ENCODE measurements around the gene CD83. TPM values are rescaled to one million over a fixed set of nuclear protein-coding genes. Genes with fewer than 3 reads are reported as not detected.

Gene CD83
- total RNA-seq, 1 donor: 0.86 TPM

- no peak for TF ChIP-seq CTCF (IDR thresholded peaks at IDR 0.05; ENCODE audit: insufficient read depth, low read depth, low read length)
- peak; percentile 12 for DNase-seq (ENCODE audit: low read depth)
- H3K4me3 ChIP-seq (ENCODE audit: low read depth, low read length): no peak overlapping the region
Observed at GRCh38 chr6:14165091-14165490, 47.5 kb downstream of the CD83 start.

- no peak overlapping the region for H3K4me3 ChIP-seq (ENCODE audit: low read depth, low read length)
- no peak for DNase-seq (ENCODE audit: low read depth)
- TF ChIP-seq CTCF (IDR thresholded peaks at IDR 0.05; ENCODE audit: insufficient read depth, low read depth, low read length): no peak
Observed at GRCh38 chr6:14166839-14167238, 49.3 kb downstream of the CD83 start.

DNA sequence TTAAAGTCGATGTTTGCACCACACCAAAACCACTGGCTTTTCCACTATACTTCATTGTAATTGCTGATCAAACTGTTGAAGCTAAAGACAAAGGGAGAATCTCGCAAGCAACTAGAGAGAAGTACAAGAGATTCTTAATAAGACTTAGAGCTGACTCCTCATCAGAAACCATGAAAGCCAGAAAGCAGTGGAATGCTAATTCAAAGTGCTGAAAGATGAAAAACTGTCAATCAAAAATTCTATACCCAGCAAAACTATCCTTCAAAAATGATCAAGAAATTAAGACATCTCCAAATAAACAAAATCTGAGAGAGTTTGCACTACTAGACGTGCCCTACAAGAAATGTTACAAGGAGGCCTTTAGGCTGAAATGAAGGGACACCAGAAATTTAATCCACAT, 52.6 kb downstream of the CD83 start:
- no peak overlapping the region for H3K4me3 ChIP-seq (ENCODE audit: low read depth, low read length)
- no peak for DNase-seq (ENCODE audit: low read depth)
- TF ChIP-seq CTCF (IDR thresholded peaks at IDR 0.05; ENCODE audit: insufficient read depth, low read depth, low read length): no peak

DNA sequence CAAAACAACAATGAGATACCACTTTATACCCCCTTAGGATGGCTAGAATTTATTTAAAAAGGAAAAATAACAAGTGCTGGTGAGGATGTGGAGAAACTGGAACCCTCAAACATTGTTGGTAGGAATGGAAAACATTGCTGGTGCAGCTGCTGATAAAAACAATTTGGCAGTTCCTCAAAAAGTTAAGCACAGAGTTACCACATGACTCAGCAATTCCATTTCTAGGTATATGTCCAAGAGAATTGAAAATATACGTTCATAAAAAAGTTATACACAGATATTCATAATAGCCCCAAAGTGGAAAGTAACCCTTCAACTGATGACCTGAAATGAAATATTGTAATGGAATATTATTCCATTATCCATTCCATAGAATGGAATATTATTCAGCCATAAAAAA, 55.0 kb downstream of the CD83 start:
- no peak for TF ChIP-seq CTCF (IDR thresholded peaks at IDR 0.05; ENCODE audit: insufficient read depth, low read depth, low read length)
- DNase-seq (ENCODE audit: low read depth): peak; percentile 8
- no peak overlapping the region for H3K4me3 ChIP-seq (ENCODE audit: low read depth, low read length)

DNA sequence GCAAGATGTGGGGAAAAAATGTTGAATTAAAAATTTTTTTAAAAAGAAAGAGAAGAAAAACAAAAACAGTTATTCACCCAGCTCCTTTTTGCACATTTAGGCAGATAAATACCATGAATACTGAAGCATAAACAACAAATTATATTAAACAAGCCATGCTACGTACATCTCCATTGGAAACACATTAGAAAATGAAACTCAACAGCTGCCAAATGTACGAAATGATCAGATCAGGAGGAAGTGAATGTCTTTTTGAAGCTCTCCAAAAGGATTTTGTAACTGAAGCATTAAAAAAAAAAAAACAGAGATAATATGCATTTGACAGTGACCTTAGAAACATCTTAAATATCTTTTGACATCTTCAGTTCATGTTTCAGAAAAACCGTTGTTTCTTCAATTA, 56.7 kb downstream of the CD83 start:
- DNase-seq (ENCODE audit: low read depth): no peak
- TF ChIP-seq CTCF (IDR thresholded peaks at IDR 0.05; ENCODE audit: insufficient read depth, low read depth, low read length): no peak
- no peak overlapping the region for H3K4me3 ChIP-seq (ENCODE audit: low read depth, low read length)

DNA sequence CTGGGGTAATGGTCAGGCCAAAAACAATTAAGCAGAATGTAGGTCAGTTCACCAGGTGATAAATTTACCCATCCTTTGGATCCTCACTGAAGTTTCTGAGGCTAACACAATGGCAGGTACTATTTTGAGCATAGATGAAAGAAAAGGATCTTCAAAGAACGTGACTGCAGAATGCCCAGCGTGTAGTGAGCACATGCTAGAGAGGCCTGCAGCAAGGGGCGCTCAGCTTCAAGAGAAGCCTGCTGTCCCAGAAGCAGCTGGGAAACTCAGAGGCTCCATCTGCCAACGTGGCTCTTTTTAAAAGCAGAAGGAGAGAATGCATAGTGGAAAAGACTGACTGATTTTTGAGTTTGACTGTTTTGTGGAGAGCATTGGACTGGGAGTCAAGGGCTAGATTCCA, 57.4 kb downstream of the CD83 start:
- DNase-seq (ENCODE audit: low read depth): no peak
- TF ChIP-seq CTCF (IDR thresholded peaks at IDR 0.05; ENCODE audit: insufficient read depth, low read depth, low read length): no peak
- no peak overlapping the region for H3K4me3 ChIP-seq (ENCODE audit: low read depth, low read length)

GRCh38 chr6:14176429-14176828, 58.9 kb downstream of the CD83 start:
- no peak for DNase-seq (ENCODE audit: low read depth)
- H3K4me3 ChIP-seq (ENCODE audit: low read depth, low read length): no peak overlapping the region
- no peak for TF ChIP-seq CTCF (IDR thresholded peaks at IDR 0.05; ENCODE audit: insufficient read depth, low read depth, low read length)

All from fibroblast of villous mesenchyme (primary cell).